Mononuclear cell (primary cell): ENCODE data around the gene RBM19. TPM values are rescaled to one million over a fixed set of nuclear protein-coding genes. Genes with fewer than 3 reads are reported as not detected.

Experiments used
- H3K27me3 ChIP-seq: 2 replicates; pipeline ENCODE4 v1.6.0; 2011; ENCODE audit warnings: low read length, control low read depth; ENCODE audit not compliant: insufficient read depth
- H3K4me1 ChIP-seq: 2 replicates; pipeline ENCODE4 v1.5.1; 2011; ENCODE audit warnings: mild to moderate bottlenecking, low read length, control low read depth; ENCODE audit not compliant: insufficient read depth
- H3K4me3 ChIP-seq: 2 replicates; pipeline ENCODE4 v1.5.1; 2011; ENCODE audit warnings: mild to moderate bottlenecking, low read length, moderate library complexity
- H3K9me3 ChIP-seq: 2 replicates; pipeline ENCODE4 v1.5.1; 2011; ENCODE audit warnings: low read depth, mild to moderate bottlenecking, control low read depth, low read length
- total RNA-seq: library from RNA; depleted of rRNA; stranded (reverse); fragments of >200 nt; gene quantifications from one replicate; pipeline ENCODE4 v1.2.3, GENCODE V29; 2012

Gene RBM19
- total RNA-seq, 1 donor, result 33.8 TPM

DNA sequence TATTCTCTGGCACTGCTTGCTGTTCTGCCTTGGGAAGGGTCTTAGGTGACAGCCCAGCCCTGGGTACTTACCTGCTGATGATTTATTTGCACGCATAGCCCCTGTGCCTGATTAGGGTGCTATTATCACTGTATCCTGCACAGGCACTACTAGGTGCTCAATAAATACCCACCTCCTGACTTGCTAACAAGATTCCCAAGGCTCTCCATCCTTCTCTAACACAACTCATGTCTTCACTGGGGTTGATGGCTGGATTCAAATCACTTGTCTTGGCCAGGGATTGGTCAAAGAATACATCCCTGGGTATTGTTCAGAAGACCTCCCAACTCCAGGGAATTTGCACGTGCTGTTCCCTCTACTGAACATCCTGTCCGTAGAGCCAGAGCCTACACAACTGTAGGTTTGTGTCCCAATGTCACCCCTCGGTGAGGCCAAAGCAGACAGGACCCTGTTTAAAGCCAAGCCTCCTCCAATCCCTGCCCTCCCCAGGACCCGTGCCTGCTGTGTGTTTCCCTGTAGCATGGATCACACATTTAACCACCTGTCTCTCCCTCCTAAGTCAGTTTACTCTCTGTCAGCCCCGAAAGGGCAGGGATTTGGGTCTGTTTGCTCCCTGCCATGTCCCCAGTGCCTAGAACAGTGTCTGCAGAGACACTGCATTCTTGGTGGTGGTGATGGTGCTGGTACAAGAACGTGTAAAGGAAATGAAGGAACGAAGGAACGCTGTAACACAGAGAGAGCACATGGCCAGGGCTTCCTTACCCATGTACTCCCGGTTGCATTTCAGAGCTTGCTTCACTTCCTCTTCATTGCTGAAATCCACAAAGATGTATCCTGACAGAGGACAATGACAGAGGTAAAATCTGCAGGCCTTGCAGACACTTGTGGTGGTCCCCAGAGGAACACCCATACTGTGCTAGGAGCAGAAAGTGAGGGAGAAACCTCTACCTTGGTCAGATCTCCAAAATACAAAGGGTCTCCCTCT, 16.5 kb downstream of the RBM19 start:
- H3K9me3 ChIP-seq, result no peaks in the 10 kb centered on the region

DNA sequence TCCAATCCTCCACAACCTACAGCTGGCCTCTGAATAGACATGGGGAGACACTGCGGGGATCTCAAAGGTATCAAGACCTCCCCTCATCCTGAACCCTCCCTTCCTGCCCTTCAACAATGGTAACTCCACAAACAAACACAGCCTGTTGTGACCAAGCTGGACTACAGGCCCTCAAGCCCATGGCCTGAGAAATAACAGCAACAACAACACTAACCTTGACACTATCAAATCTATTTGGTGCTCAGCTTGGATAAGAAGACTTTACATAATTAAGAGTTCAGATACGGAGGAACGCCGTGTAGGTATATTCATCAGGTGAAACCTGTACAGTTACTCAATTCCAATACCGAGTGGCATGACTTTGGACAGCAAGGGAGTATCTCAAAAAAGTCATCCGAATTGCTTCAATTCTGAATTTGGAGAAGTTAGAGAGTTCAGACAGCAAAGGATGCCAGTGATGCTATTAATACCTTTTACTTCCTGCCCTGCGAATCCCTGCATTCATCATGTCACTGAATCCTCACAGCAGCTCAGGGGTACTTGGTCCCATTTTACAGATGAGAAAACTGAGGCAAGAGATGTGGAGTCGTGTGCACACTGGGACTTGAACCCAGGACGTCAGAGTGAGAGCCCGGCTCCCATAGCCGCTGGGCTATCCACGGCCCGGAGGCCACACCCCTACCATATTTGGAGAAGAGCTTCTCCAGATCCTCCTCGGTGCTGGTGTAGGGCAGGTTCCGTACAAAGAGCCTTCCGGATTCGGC, 17.8 kb downstream of the RBM19 start:
- H3K9me3 ChIP-seq, result no peaks in the 10 kb centered on the region
- peaks cover 4% of the 10 kb centered on the region for H3K4me1 ChIP-seq
- no peaks in the 10 kb centered on the region for H3K27me3 ChIP-seq
- no peak overlapping the region for H3K4me3 ChIP-seq

More for the DNA sequence above, 16.5 kb downstream of the RBM19 start:
- H3K4me1 ChIP-seq, result peaks cover 4% of the 10 kb centered on the region
- no peaks in the 10 kb centered on the region for H3K27me3 ChIP-seq
- no peak overlapping the region for H3K4me3 ChIP-seq

DNA sequence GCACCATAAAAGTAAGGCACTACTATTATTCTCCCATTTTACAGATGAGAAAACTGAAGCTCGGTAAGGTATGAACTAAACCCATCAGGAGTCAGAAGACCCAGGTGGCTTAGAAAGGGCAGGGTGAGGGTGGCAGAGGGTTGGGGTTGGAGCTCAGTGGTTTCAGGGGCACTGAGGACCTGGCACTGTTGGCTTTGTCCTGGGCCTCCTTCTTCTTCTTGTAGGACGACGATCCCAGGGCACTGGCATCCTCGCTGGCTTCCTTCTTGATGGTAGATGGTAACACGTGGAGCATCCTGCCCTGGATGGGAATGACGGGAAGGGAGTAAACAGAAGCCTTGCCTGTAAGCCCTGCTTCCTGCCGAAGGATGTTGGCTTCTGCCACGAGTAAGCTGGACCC, 19.9 kb downstream of the RBM19 start:
- no peak overlapping the region for H3K4me3 ChIP-seq
- H3K27me3 ChIP-seq, result no peaks in the 10 kb centered on the region
- peaks cover 4% of the 10 kb centered on the region for H3K4me1 ChIP-seq
- no peaks in the 10 kb centered on the region for H3K9me3 ChIP-seq

DNA sequence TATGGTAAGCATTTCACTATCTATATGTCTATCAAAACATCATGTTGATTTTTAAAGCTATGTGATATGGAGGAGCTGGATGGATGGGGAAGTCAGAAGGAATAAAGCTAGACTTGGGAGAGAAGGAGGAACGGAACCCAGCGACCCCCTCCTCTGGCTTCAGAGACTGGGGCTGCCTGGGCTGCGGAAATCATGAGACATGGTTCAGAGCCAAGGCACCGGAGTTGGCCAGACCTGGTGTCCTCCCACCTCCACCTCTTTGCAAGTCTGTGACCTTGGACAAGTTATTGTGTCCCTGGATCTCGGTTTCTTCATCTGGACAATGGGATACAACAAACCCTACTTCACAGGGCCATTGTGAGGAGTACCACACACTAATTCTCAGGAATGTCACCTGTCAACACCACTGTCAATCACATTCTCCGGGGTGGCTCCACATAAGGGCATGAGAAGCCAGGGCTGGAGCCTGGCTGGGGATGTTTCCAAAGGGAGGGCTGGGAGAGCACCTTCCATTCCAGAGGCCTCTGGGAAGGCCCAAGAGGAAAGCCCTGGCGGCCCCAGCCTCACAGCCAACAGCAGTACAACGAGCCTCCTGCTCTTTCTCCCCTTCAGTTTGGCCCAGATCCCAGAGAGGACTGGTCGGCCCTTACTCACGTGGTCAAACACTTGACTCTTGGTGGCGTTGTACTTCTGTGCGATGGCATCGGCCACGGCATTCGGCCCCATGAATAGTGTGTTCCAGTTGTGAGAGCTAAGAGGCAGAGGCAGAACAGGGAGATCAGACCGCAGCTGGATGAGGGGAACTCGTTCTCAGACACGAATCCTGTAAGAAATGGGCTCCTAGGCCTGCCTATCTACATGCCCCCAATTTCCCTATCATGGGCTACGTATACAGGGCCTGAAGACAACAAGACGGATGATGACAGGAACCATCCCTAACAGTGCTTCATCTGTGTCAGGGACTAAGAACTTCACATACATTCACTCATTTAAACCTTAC, 20.7 kb downstream of the RBM19 start:
- peaks cover 4% of the 10 kb centered on the region for H3K4me1 ChIP-seq
- no peaks in the 10 kb centered on the region for H3K9me3 ChIP-seq
- H3K27me3 ChIP-seq, result no peaks in the 10 kb centered on the region
- no peak overlapping the region for H3K4me3 ChIP-seq

DNA sequence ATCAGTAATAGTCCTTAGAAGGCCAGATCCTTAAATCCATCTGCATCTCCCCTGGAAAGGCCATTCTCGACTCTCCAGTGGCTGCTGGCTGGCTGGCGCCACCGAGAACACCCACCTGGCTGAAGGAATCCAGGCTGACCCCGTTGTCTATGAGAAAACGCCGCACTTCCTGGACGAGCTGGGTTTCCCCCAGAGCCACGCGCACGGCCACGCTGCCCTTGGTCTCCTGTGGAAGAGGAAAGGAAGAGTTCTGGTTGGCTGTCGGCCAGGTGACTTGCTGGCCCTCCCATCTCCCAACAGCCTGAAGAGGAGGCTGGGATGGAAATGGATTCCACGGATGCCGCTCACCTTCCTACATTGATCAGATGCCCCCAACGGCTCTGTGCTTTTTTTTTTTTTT, 23.9 kb downstream of the RBM19 start:
- Histone ChIP-seq H3K27me3 (no peaks in the 10 kb centered on the region), H3K4me1 (no peaks in the 10 kb centered on the region), H3K4me3 (no peak overlapping the region), H3K9me3 (no peaks in the 10 kb centered on the region)

DNA sequence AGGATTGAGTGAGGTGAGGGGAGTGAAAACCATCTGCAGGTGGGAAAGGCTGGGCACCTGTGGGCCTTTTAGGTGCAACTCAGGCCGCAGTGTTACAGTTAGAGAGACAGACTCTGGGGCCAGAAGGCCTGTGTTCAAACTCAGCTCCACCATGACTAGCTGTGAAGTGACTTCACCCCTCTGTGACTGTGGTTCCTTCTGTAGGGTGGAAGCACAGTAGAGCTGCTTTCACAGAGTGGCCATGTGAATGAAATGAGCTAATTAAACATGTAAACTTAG, 25.0 kb downstream of the RBM19 start:
- Histone ChIP-seq H3K4me1 (no peaks in the 10 kb centered on the region), H3K9me3 (no peaks in the 10 kb centered on the region), H3K4me3 (no peak overlapping the region), H3K27me3 (no peaks in the 10 kb centered on the region)

DNA sequence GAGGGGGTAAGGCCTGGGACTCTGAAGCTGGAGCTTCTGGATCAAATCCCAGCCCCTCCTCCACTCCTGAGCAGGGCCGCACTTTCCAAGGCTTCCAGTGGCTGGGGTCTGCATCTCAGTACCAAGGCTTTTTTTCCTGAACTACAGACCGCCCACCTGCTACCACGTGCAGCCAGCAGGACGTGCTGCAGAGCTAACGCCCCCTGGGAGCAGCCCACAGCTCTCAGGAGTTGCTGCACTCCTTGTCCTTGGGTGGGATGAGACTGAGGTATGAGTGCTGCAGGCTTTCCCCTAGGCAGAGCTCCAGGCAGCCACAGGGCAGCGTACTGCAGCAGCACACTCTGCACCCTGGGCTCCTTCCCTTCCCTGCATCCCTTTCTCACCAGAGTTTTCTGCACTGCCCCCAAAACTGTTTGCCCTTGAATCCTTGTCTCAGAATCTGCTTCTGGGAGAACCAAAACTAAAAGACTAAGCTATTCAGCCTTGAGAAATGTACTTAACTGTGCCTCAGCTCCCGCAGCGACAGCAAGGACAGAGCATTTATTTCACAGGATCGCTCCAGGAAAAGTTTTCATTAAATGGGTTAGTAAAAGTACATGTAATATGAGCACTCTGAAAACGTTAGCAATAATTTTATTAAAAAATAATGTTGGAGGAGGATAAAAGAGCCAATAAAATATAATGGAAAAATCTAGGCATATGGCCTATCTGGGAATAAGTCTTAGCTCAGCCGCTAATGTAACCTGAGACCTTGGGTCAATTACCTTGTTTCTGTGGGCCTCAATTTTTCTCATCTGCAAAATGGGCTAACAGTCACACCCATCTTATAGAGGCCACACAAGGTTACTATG, 25.5 kb downstream of the RBM19 start:
- no peaks in the 10 kb centered on the region for H3K27me3 ChIP-seq
- no peak overlapping the region for H3K4me3 ChIP-seq
- H3K4me1 ChIP-seq, result no peaks in the 10 kb centered on the region
- H3K9me3 ChIP-seq, result no peaks in the 10 kb centered on the region

DNA sequence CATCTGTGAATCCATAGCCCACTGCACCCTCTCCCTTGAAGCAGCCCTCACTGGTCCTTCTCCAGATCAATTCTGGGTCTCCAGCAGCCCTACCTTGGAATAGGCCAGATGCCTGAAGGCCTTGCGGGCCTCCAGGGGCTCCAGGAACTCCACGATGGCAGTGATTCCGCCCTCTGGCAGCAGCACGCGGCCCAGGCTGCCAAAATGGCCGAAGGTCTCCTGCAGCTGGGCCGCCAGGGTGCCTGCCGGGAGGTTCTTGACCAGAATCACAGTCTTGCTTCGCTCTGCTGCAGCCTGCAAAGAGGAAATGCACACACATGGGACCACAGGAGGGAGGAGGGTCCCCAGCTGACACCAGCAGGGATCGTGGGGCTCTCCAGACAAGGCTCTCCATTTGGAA, 26.3 kb downstream of the RBM19 start:
- Histone ChIP-seq H3K4me1 (no peaks in the 10 kb centered on the region), H3K9me3 (no peaks in the 10 kb centered on the region), H3K4me3 (no peak overlapping the region), H3K27me3 (no peaks in the 10 kb centered on the region)

DNA sequence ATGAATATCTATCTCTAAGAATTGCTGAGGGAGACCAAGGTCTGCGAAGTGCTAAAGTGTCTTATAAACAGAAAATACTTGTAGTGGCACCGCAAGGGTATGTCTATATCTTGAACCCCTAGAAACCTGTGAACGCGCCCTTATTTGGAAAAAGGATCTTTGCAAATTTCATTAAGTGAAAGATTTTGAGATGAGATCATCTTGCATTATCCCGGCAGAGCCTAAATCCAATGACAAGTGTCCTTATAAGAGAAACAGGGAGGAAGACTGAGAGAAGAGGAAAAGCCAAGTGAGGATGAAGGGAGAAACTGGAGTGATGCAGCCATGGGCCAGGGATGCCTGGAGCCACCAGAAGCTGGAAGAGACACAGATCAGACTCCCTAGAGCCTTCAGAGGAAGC, 27.7 kb downstream of the RBM19 start:
- Histone ChIP-seq H3K27me3 (no peaks in the 10 kb centered on the region), H3K4me3 (no peak overlapping the region), H3K9me3 (no peaks in the 10 kb centered on the region), H3K4me1 (no peaks in the 10 kb centered on the region)

DNA sequence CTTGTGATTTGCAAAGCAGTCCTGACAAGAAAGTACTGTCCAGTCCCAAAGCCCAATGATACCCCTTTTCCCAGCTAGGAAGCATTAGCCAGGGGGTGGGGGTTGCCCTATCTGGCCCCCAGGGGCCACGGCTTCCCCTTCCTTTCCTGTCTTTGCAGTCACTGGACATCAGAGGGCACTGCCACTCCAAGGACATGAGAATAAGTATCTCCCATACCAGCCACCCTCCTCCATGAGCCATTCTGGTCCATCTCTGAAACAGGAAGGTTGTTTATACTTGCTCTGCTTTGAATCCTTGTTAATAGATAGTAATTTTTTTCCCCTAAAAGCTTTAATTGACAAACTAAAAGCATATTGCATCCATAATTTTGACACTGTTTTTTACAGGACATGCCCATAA, 29.7 kb downstream of the RBM19 start:
- no peaks in the 10 kb centered on the region for H3K4me1 ChIP-seq
- no peaks in the 10 kb centered on the region for H3K9me3 ChIP-seq
- no peak overlapping the region for H3K4me3 ChIP-seq
- H3K27me3 ChIP-seq, result no peaks in the 10 kb centered on the region

DNA sequence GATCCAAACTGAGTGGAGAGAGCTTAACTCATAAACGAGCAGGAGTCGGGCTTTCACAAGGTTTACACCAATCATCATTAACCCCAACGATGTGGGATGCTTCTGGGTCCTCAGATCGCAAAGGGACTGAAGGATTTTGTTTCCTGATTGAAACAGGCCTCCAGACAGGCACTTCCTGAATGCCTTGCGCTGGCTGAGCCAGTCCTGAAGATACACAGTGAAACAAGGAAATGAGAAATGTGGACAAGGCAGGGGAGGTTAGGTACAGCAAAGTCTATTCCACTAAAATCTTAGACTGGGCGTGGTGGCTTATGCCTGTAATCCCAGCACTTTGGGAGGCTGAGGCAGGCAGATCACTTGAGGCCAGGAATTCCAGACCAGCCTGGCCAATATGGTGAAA, 30.7 kb downstream of the RBM19 start:
- Histone ChIP-seq H3K4me3 (no peak overlapping the region), H3K27me3 (no peaks in the 10 kb centered on the region), H3K4me1 (no peaks in the 10 kb centered on the region), H3K9me3 (no peaks in the 10 kb centered on the region)

DNA sequence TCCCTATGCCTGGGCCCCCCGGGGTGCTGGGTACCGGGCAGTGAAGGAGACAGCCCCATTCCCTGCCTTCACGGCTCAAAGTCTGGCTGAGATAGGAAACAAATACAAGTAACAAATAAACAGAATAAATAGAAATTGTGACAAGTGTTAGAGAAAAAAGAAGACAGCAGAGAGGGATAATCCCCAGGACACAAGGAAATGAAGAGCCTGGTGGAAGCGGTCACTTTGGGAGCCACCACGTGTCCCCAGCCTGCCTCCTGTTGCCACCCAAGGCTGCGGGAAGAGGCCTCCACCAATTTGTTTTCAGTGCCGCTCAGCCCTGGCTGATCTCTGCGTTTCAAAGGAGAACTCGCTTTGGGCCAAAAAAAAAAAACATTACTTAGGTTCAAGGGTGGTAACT, 31.2 kb downstream of the RBM19 start:
- no peaks in the 10 kb centered on the region for H3K4me1 ChIP-seq
- no peaks in the 10 kb centered on the region for H3K9me3 ChIP-seq
- no peaks in the 10 kb centered on the region for H3K27me3 ChIP-seq
- H3K4me3 ChIP-seq, result no peak overlapping the region

DNA sequence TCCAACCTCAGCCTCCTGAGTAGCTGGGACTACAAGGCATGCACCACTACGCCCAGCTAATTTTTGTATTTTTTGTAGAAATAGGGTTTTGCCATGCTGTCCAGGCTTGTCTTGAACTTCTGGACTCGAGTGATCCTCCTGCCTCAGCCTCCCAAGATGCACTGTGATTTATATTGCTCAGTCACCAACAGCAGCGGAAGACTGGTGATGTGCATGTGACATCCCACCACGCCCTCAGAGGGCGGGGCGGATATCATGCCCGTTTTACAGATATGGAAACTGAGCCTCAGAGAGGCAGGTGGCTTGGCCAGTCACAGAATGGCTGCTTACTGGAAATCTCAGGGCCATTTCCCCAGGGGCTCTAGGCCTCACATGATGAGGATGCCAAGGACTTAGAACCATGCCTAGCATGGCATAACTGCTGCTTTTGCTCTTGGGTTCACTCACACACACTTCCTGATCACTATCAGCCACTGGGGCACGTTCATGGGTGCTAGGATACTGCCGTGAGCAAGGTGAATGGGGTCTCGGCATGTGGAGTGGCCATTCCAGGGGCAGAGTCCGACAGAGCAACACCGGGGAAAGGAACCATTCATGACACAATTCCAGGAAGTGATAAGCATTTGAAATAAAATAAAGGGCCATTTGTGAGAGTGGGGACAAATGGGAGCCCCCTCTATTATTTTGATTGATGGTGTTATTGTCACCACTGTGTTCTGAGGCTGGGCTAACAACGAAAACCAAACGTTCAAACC, 31.9 kb downstream of the RBM19 start:
- Histone ChIP-seq H3K9me3 (no peaks in the 10 kb centered on the region), H3K4me1 (no peaks in the 10 kb centered on the region), H3K27me3 (no peaks in the 10 kb centered on the region), H3K4me3 (no peak overlapping the region)
